HPDE6-E6E7 (cell line): ENCODE results near the gene MAP7D1.

Source experiments
- DNase-seq: peaks from one replicate; pipeline ENCODE4 v3.0.0; 2011; ENCODE audit warnings: missing footprints; ENCODE audit errors: extremely low spot score

The MAP7D1 gene

DNA sequence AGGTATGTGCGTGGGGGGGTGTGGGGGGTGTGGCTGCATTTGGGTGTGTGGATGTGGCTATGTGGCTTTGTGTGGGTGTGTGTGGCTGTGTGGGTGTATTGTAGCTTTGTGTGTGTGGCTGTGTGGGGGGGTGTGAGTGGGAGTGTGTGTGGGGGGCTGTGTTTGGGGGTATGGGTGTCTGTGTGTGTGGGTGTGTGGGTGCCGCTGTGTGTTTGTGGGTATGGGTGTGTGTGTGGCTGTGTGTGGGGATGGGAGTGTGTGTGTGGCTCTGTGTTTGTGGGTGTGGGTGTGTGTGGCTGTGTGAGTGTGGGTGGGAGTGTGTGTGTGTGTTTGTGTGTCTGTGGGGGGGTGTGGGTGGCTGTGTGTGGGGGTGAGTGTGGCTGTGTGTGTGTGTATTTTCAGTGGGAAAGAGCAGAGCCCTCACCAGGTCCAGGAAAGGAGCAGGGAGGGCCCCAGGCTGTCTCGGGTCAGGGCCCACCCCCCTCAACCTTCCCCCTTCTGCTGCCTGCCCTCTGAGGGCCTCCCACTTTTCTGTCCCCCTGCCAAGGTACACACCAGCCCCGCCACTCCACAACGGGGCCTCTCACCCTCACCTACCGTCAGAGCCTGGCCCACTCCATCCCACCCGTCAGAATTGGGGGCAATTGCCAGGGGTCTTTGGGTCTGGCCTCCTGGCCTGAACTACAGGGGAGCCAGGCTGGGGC is 29.0 kb upstream of the MAP7D1 start:
- DNase-seq = no peak

DNA sequence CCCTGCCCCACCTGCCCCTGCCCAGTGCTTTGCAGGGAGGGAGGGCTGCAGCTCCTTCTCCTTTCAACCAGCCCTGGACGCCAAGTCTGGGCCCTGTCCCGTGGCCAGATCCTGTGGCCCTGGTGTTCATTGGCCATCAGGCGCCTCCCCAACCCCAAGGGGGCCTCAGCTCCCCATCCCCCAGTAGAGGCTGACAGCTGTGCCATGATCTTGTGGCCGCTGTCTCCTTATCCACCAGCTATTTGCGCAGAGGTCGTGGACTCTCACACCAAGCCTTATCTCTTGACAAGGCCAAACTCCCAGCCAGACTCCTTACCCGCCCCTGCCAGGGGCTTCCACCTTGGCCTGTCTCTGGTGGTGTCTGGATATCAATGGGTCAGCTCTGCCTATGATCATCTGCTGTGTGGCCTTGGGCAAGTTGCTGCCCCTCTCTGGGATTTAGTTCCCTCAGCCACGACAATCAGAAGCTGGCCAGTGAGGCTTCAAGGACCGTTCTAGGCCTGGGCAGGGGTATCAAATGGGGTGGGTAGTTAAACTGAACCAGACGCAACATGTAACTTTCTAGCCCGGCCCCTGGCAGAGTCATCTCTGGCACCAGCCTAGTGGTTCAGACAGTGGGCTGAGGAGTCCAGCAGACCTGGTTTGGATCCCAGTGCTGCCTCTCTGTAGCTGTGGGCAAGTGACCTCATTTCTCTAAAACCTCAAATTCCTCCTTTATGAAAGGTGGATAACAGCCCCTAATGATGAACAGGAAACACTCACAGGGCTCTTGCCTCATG is 27.6 kb upstream of the MAP7D1 start:
- DNase-seq = no peak

DNA sequence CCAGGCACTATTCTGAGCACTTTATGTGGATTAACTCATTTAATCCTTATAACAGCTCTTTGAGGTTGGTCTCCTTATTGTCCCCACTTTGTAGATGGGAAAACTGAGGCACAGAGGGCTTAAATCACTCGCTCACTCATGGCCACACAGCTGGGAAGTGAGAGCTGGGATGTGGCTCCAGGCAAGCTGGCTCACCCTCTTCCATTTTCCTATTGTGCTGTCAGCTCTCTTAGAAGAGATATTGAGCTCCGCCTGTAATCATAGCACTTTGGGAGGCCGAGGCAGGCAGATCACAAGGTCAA is 27.1 kb upstream of the MAP7D1 start:
- DNase-seq = no peak

DNA sequence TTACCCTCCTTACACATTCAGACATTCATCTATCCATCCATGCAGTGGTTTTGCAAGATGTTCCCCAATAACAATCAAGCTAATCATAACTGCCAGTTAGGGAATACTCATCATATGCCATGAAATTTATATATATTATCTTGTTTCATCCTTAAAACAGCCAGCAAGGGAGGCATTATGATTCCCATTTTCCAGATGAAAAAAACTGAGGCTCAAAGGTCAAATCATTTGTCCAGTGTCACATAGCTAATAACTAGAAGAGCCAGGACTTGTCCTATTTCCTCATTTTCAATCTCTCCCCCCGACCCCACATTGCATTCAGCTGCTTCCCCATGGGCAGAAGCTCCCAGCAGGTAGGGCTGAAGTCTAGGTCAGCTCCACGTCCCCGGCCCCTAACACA is 23.9 kb upstream of the MAP7D1 start:
- DNase-seq = no peak

DNA sequence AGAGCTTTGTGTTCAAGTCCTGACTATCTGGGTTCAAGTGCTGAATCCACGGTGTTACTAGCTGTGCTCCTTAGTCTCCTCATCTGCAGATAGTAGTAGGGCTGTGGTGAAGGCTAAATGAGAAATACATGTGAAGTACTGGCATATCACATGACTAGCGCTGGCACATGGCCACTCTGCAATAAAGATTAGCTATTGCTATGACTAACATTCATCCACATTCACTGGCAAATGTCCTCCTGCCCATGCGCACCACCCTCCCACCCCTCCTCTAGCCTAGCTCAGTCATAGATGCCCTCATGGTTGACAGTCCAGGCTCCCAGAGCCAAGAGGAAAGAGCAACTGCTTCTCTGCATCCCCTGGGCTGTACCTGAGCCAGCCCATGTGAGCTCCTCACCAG is 22.5 kb upstream of the MAP7D1 start:
- DNase-seq = peak; percentile 89

GRCh38 chr1:36134031-36134430 is 21.9 kb upstream of the MAP7D1 start:
- no peak for DNase-seq

DNA sequence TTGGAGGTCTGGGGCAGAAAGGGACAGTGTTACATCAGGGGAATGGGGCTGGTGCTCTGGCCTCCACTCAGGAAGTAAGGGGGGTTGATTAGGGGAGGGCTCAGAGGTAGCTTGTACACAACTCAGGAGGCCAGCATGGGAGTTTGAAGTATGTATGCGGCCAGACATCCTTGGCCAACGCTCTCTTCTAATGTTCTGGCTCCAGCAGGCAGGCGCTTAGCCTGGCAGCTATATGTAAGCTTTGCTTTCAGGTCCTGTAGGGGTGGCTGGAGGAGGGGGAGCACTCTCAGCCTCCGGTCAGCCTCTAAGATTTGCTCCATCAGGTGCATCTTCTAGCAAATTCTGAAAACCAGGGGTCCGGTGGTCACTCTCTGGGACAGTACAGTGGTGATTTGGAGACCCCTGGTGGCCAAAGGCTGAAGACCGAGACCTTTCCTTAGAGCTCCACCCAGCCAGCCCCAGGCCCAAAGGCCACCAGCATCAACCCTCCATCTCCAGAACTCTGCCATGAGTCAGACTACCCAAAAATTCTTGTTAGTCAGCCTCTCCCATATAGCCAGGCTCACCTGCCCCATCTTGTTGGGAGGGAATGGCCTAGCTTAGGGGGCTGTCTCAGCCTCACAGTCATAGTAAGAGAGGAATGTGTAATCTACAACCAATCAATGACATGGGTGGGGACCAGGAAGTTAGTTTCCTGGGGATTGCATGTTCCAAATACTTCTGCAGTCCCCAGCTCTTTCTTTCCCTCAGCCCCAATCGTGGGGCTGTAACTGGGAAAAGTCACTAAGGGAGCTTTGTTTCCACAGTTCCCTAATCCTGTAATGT is 21.2 kb upstream of the MAP7D1 start:
- DNase-seq = peak; percentile 93

- no peak for DNase-seq
These were observed 20.7 kb upstream of the MAP7D1 start for GRCh38 chr1:36135330-36135667.

- no peak for DNase-seq
These were observed 20.2 kb upstream of the MAP7D1 start for GRCh38 chr1:36135796-36136195.

- DNase-seq = no peak
These were observed 19.4 kb upstream of the MAP7D1 start for GRCh38 chr1:36136535-36136934.

- DNase-seq = no peak
These were observed 18.7 kb upstream of the MAP7D1 start for GRCh38 chr1:36137226-36137625.

DNA sequence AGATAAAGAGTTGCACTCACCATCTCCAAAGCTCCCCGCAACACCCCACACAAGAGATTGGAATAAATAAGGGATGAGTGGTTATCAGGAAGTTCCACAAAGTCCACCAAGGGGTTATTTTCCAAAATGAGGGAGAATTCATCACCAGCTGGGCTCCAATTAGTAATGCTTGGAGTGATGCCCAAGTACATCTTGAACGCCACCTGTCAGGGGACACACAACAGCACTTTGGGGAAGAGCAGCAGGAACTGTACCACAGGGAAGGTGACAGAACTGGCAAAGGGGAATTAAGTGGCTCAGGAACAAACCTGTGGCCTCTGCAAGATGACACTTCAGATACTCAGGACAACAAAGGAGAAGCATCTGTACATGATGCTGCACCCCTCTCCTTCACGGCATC is 18.2 kb upstream of the MAP7D1 start:
- no peak for DNase-seq

DNA sequence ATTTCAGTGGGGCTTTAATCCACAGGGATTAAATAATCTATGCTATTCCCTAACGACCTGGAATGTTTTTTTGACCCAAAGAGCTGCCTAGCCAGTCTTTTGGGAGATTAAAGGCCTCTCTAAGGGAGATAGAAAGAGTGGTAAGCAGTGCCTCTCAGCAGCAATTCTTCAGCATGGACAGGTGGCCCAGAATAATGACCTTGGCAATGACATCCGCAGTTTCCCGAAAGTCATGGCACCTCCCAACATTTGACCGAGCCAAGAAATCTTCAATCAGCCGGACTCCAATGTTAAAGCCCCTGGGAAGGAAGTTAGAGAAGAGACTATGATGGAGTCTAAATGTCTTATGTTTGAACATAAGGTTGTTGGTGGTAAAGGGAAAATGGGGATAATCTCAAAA is 16.4 kb upstream of the MAP7D1 start:
- no peak for DNase-seq

DNA sequence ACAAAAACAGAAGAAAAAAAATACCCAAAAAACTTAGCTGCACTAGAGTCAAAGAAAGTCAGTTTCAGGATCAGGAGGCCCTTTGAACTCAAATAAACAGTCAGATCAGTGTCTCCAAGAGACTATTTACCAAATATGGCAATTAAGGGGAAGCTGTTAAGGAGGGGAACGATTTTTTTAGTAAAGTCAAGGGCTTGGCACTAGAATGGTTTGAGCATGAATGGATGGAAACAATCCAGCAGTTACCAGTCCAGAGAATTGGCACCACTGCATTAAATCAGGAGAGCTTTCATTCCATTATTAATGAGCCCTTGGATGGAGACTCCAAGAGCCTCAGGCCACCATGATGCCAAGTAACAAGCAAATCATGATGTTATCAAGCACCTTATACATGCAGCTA is 13.8 kb upstream of the MAP7D1 start:
- DNase-seq = no peak

- DNase-seq = no peak
These were observed 12.5 kb upstream of the MAP7D1 start for GRCh38 chr1:36143424-36143823.

DNA sequence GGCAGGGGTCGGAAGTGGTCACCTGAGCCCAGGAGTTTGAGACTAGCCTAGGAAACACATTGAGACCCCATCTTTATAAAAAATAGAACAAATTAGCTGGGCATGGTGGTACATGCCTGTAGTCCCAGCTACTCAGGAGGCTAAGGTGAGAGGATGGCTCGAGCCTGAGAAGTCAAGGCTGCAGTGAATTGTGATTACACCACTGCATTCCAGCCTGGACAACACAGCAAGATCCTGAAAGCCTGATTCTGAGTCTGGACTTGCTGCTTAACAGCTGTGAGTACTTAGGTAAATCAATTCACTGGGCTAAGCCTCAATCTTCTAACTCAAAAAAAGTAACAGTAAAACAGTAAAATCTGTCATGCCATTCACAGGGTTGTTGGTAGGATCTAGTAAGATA is 11.5 kb upstream of the MAP7D1 start:
- DNase-seq = no peak

GRCh38 chr1:36148821-36149236 is 7.1 kb upstream of the MAP7D1 start:
- no peak for DNase-seq

- DNase-seq = peak; percentile 95
These were observed 6.6 kb upstream of the MAP7D1 start, which contains the start of gene TRAPPC3 for GRCh38 chr1:36149237-36149972. TSS of gene TRAPPC3 (minus strand) at chr1:36149486. CDS start at chr1:36149378, 108 bp downstream.

DNA sequence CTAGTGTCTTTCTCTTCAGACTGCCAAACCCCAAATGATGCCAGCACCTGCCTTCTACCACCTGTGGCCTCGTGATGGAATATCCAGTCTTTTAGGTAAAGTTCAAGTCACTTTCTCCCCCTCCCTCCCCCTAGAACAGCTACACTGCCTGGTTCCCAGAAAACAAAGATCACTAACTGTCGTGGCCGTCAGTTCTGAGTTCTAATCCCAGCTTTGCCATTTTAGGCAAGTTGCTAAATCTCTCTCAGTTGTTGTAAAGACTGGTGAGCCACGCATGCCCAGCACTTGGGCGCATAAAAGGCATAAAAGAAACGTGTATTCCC is 6.0 kb upstream of the MAP7D1 start:
- no peak for DNase-seq

DNA sequence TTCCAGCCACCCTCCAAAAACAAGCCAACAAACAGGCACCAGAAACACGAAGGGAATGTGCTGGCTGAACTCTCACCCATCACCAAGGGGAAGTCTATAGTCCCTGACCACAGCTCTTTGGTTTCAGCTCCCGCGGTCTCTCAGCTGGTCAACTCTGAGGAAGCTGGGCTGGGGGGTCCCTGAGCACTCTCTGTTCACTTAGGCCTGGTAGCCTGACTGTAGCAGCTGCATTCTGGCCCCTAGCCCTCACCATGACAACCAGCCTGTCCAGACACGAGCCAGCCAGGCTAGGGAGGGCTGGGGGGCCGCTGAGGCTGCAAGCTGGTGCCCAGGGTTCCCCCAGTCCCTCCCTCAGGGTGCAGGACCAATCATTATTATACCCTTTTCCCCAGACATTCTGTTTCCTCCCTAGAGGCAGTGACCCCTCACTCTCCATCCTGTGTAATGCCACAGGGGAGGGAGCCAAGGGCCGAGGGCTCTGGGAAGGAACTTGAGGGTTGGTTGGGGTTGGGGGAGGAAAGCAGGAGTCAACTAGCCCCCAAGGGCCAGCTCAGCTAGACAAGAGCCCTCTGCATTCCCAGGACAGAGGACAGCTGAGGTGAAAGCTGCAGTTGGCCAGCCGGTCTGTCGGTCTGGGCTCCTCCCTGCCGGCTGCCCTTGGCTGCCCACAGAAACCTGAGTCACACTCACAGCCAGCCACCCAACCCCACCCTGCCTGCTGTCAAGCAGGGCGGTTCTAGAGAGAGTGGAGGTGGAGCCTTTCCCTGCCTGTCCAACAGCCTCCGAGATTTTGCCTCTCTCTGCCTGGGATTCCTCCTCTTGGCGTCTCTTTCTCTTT is 5.4 kb upstream of the MAP7D1 start:
- peak; percentile 87 for DNase-seq

DNA sequence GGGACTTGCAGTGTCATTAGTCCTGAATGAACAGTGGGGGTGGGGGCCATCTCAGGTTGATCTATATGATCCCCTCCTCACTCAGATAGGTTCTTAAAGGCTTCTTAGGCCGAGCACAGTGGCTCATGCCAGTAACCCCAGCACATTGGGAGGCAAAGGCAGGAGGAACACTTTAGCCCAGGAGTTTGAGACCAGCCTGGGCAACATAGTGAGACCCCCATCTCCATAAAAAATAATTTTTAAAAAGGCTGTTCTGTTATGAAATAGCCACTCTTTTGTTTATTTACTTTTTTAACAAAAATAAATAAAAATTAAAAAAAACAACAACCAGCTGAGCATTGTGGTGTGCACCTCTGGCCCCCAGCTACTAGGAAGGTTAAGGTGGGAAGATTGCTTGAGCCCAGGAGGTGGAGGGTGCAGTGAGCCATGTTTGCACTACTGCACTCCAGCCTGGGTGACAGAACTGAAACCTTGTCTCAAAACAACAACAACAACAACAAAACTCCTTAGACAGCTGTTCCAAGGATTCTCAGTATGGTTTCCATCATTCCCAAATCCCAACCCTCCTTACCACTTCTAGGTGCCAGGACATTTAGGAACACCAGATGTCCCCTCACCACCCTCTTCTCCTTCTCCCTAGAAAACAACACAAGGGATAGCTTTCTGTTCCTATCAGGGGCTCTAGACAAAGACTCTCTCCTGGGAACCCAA is 4.7 kb upstream of the MAP7D1 start:
- DNase-seq = no peak
